Measurements from ENCODE around the gene RHEB. TPM values are rescaled to one million over a fixed set of nuclear protein-coding genes. Genes with fewer than 3 reads are reported as not detected.

Gene RHEB
- polyA plus RNA-seq, 1 donor from 2014 or later: 289 TPM

- Histone ChIP-seq H3K4me3 (ENCODE audit: low read length) (no peak overlapping the region), H3K27me3 (ENCODE audit: insufficient read depth, low read depth, low read length) (no peaks in the 10 kb centered on the region), H3K36me3 (ENCODE audit: insufficient read depth, low read length) (no peaks in the 10 kb centered on the region), H3K9me2 (ENCODE audit: insufficient read depth, low read length) (no peaks in the 10 kb centered on the region), H3F3A (ENCODE audit: insufficient read depth, low read length, poor library complexity, severe bottlenecking) (no peaks in the 10 kb centered on the region), H3K4me2 (ENCODE audit: low read length) (no peak overlapping the region), H3K9ac (ENCODE audit: low read length) (no peak overlapping the region), H2AFZ (ENCODE audit: low read depth, low read length) (no peak overlapping the region), H4K20me1 (ENCODE audit: insufficient read depth) (no peaks in the 10 kb centered on the region), H3K9me3 (ENCODE audit: low read length) (no peaks in the 10 kb centered on the region), H3K27ac (ENCODE audit: low read length) (no peak overlapping the region), H3K79me2 (replicated peaks; ENCODE audit: insufficient read depth, low read length) (no peaks in the 10 kb centered on the region)
- TF ChIP-seq CTCF (IDR thresholded peaks at IDR 0.05; ENCODE audit: poor library complexity, severe bottlenecking) (no peak), RAD21 (conservative IDR thresholded peaks at IDR 0.05) (no peak), POLR2AphosphoS5 (IDR thresholded peaks at IDR 0.05) (no peak), EP300 (conservative IDR thresholded peaks at IDR 0.05; ENCODE audit: poor library complexity, severe bottlenecking) (no peak), SMC3 (conservative IDR thresholded peaks at IDR 0.05; ENCODE audit: poor library complexity) (no peak), TAF1 (IDR thresholded peaks at IDR 0.05; ENCODE audit: low read depth) (no peak), REST (IDR thresholded peaks at IDR 0.05; ENCODE audit: borderline replicate concordance) (no peak)
These were observed 62.9 kb downstream of the RHEB start for GRCh38 chr7:151456782-151457181.

GRCh38 chr7:151456276-151456675, 63.4 kb downstream of the RHEB start:
- no peaks in the 10 kb centered on the region for H3K9me2 ChIP-seq (ENCODE audit: insufficient read depth, low read length)
- no peak overlapping the region for H2AFZ ChIP-seq (ENCODE audit: low read depth, low read length)
- no peak overlapping the region for H3K4me2 ChIP-seq (ENCODE audit: low read length)
- no peaks in the 10 kb centered on the region for H3K9me3 ChIP-seq (ENCODE audit: low read length)
- no peaks in the 10 kb centered on the region for H3K79me2 ChIP-seq (replicated peaks; ENCODE audit: insufficient read depth, low read length)
- TF ChIP-seq TAF1 (IDR thresholded peaks at IDR 0.05; ENCODE audit: low read depth): no peak
- no peak for TF ChIP-seq REST (IDR thresholded peaks at IDR 0.05; ENCODE audit: borderline replicate concordance)
- TF ChIP-seq EZH2 (IDR thresholded peaks at IDR 0.05; ENCODE audit: borderline replicate concordance, insufficient read depth, low read length, poor library complexity, severe bottlenecking): no peak
- no peak overlapping the region for H3K27ac ChIP-seq (ENCODE audit: low read length)
- no peaks in the 10 kb centered on the region for H3K36me3 ChIP-seq (ENCODE audit: insufficient read depth, low read length)
- H3K4me3 ChIP-seq (ENCODE audit: low read length): no peak overlapping the region
- H3F3A ChIP-seq (ENCODE audit: insufficient read depth, low read length, poor library complexity, severe bottlenecking): no peaks in the 10 kb centered on the region
- no peaks in the 10 kb centered on the region for H3K27me3 ChIP-seq (ENCODE audit: insufficient read depth, low read depth, low read length)
- no peaks in the 10 kb centered on the region for H4K20me1 ChIP-seq (ENCODE audit: insufficient read depth)
- no peak overlapping the region for H3K9ac ChIP-seq (ENCODE audit: low read length)

All from neural cell (in vitro differentiated cells).